ENCODE measurements around the gene ZNF700. TPM values are rescaled to one million over a fixed set of nuclear protein-coding genes. Genes with fewer than 3 reads are reported as not detected.

Gene ZNF700
- total RNA-seq, 4 donors from 2014 or later = 14.9 to 18.6 (median 17.7) TPM

DNA sequence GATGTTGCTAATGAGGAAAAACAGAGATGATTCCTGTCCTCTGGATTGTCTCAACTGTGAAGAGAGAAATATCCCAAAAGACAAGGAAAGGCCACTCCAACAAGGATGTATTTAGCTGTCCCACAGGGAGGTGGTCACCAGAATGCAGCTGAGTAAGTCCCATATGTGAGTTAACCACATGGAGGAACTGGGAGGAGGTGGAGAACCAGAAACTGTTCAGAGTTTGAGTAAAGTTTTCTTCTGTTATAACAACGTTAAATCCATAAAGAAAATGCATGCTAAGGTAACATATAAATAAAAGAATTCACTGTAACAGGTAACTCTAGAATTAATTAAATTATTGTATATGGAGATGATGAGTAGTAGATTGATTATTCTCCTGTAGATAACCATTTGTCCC is 45.3 kb downstream of the ZNF700 start:
- TF ChIP-seq EP300 (IDR thresholded peaks at IDR 0.05) (no peak), CTCF (IDR thresholded peaks at IDR 0.05) (no peak), POLR2A (IDR thresholded peaks at IDR 0.05) (no peak)
- peaks cover 0 to 11% (median 0%) of the 10 kb centered on the region in 4 donors for H3K4me1 ChIP-seq
- H3K4me3 ChIP-seq = no peak overlapping the region
- WGBS, 2 donors = 65 to 80% methylated on average over 1 of the region's 1 CpG
- no peaks in the 10 kb centered on the region for H3K27me3 ChIP-seq
- no peak overlapping the region for H3K27ac ChIP-seq
- H3K36me3 ChIP-seq = peaks cover 0 to 10% (median 0%) of the 10 kb centered on the region in 3 donors
- DNase-seq (ENCODE audit: low spot score in 2 of 2) = no peak
- peaks cover 0 to 10% (median 0%) of the 10 kb centered on the region in 4 donors for H3K9me3 ChIP-seq

DNA sequence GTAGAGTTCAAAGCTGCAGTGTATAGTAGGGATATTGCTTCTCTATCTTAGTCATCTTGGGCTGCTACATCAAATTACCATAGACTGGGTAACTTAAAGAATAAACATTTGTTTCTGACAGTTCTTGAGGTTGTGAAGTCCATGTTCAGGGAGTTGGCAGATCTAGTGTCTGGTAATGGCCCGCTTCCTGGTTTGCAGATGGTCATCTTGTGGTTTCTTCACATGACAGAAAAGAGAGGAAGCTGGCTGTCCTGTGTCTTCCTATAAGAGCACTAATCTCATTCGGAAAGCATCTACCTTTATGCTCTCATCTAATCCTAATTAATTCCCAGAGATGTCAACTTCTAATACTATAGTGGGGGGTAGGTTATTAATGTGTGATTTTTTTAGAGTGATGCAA is 46.1 kb downstream of the ZNF700 start:
- H3K4me3 ChIP-seq = no peak overlapping the region
- peaks cover 0 to 17% (median 0%) of the 10 kb centered on the region in 3 donors for H3K36me3 ChIP-seq
- no peak for DNase-seq (ENCODE audit: low spot score in 2 of 2)
- H3K27me3 ChIP-seq = no peaks in the 10 kb centered on the region
- 82 to 87% methylated on average over 2 of the region's 2 CpGs for WGBS, 2 donors
- no peak overlapping the region for H3K27ac ChIP-seq
- no peak for TF ChIP-seq EP300 (IDR thresholded peaks at IDR 0.05)
- peaks cover 0 to 3% (median 0%) of the 10 kb centered on the region in 4 donors for H3K4me1 ChIP-seq
- peaks cover 0 to 17% (median 0%) of the 10 kb centered on the region in 4 donors for H3K9me3 ChIP-seq

DNA sequence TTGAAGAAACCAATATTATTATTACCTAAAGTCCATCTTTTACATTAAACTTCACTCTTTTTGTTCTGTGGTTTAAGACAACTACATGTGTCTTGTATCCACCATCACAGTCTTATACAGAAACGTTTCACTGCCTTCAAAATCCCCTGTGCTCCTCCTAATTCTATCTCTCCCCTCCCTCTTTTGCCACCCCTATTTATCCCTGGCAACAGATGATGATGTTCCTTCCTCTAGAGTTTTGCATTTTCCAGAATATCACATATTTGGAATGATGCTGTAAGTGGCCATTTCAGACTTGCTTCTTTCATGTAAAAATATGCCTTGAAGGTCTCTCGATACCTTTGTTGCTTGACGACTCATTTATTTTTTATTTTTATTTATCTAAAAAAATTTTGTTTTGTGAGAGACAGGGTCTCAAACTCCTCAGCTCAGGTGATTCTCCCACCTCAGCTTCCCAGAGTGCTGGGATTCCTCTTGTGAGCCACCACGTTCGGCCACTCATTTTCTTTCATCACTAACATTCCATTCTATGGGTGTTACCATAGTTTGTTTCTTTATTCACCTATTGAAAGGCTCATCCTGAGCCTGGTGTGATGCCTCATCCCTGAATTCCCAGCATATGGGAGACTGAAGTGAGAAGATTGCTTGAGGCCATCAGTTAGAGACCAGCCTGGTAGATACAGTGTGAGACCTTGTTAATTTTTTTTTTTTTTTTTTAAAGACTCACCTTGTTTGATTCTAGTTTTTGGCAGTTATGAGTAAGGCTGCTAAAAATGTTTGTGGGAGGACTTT is 48.3 kb downstream of the ZNF700 start:
- H3K27me3 ChIP-seq = no peaks in the 10 kb centered on the region
- H3K4me1 ChIP-seq = no peaks in the 10 kb centered on the region
- H3K27ac ChIP-seq = no peak overlapping the region
- 77 to 79% methylated on average over 5 of the region's 5 CpGs for WGBS, 2 donors
- peaks cover 0 to 39% (median 8%) of the 10 kb centered on the region in 3 donors for H3K36me3 ChIP-seq
- no peak for DNase-seq (ENCODE audit: low spot score in 2 of 2)
- TF ChIP-seq POLR2A (IDR thresholded peaks at IDR 0.05) = no peak
- H3K4me3 ChIP-seq = no peak overlapping the region
- peaks cover 0 to 36% (median 1%) of the 10 kb centered on the region in 4 donors for H3K9me3 ChIP-seq

- Histone ChIP-seq H3K9me3 (peaks cover 6 to 83% (median 30%) of the 10 kb centered on the region in 4 donors), H3K36me3 (peaks cover 0 to 56% (median 9%) of the 10 kb centered on the region in 3 donors)
- 94% methylated on average over 9 of the region's 9 CpGs for WGBS, 2 donors
Observed at GRCh38 chr19:11978492-11979100, 53.7 kb downstream of the ZNF700 start.

GRCh38 chr19:11979527-11979926 is 54.6 kb downstream of the ZNF700 start:
- Histone ChIP-seq H3K27me3 (no peaks in the 10 kb centered on the region), H3K4me3 (no peak overlapping the region), H3K9me3 (peaks cover 6 to 80% (median 30%) of the 10 kb centered on the region in 4 donors), H3K27ac (no peak overlapping the region), H3K4me1 (no peaks in the 10 kb centered on the region), H3K36me3 (peaks cover 0 to 55% (median 9%) of the 10 kb centered on the region in 3 donors)
- no peak for TF ChIP-seq POLR2A (IDR thresholded peaks at IDR 0.05)
- no peak for TF ChIP-seq EP300 (IDR thresholded peaks at IDR 0.05)
- TF ChIP-seq CTCF (IDR thresholded peaks at IDR 0.05) = no peak
- no peak for DNase-seq (ENCODE audit: low spot score in 2 of 2)
- WGBS, 2 donors = 88 to 90% methylated on average over 4 of the region's 4 CpGs

More at GRCh38 chr19:11978492-11979100, 53.7 kb downstream of the ZNF700 start:
- DNase-seq (ENCODE audit: low spot score in 2 of 2) = no peak
- no peak overlapping the region for H3K4me3 ChIP-seq
- H3K27ac ChIP-seq = no peak overlapping the region
- no peak for TF ChIP-seq EP300 (IDR thresholded peaks at IDR 0.05)
- no peak for TF ChIP-seq POLR2A (IDR thresholded peaks at IDR 0.05)
- TF ChIP-seq CTCF (IDR thresholded peaks at IDR 0.05) = no peak
- H3K4me1 ChIP-seq = no peaks in the 10 kb centered on the region
- no peaks in the 10 kb centered on the region for H3K27me3 ChIP-seq

DNA sequence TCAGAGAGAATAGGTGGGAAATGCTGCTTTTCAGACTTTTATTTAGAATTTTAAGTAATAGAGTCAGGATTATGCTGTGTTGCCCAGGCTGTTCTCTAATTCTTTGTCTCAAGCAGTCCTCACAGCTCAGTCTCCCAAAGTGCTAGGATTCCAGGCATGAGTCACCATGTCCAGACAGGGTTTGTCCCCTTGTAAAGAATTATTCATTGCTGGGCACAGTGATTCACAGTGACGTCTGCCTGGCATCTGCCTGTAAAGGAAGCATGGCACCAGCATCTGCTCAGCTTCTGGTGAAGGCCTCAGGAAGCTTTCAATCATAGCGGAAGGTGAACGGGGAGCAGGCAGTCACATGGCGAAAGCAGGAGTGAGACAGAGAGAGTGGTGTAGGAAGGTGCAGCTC is 57.6 kb downstream of the ZNF700 start:
- Histone ChIP-seq H3K9me3 (peaks cover 6 to 54% (median 30%) of the 10 kb centered on the region in 4 donors), H3K4me1 (no peaks in the 10 kb centered on the region), H3K27me3 (no peaks in the 10 kb centered on the region), H3K36me3 (peaks cover 0 to 26% (median 8%) of the 10 kb centered on the region in 3 donors), H3K4me3 (no peak overlapping the region), H3K27ac (no peak overlapping the region)
- no peak for DNase-seq (ENCODE audit: low spot score in 2 of 2)
- TF ChIP-seq CTCF (IDR thresholded peaks at IDR 0.05) = no peak
- no peak for TF ChIP-seq POLR2A (IDR thresholded peaks at IDR 0.05)
- no peak for TF ChIP-seq EP300 (IDR thresholded peaks at IDR 0.05)
- WGBS, 2 donors = 82 to 84% methylated on average over 4 of the region's 4 CpGs

Measured in tibial nerve (tissue), 4 donors.